ENCODE data around the gene PLOD3.

- TF ChIP-seq, protein P1, sequence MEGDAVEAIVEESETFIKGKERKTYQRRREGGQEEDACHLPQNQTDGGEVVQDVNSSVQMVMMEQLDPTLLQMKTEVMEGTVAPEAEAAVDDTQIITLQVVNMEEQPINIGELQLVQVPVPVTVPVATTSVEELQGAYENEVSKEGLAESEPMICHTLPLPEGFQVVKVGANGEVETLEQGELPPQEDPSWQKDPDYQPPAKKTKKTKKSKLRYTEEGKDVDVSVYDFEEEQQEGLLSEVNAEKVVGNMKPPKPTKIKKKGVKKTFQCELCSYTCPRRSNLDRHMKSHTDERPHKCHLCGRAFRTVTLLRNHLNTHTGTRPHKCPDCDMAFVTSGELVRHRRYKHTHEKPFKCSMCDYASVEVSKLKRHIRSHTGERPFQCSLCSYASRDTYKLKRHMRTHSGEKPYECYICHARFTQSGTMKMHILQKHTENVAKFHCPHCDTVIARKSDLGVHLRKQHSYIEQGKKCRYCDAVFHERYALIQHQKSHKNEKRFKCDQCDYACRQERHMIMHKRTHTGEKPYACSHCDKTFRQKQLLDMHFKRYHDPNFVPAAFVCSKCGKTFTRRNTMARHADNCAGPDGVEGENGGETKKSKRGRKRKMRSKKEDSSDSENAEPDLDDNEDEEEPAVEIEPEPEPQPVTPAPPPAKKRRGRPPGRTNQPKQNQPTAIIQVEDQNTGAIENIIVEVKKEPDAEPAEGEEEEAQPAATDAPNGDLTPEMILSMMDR (IDR thresholded peaks at IDR 0.05): no peak
- no peak for TF ChIP-seq POLR2AphosphoS5 (IDR thresholded peaks at IDR 0.05)
Measured at GRCh38 chr7:101232141-101232850, 14.9 kb upstream of the PLOD3 start.
